SHP77 (cell line): ENCODE data around the gene SHISAL1.
A peak's percentile ranks its signal among the peaks of the same experiment; 100 is the strongest.

Source experiments
- DNase-seq, 2 experiments: peaks; one replicate each; lab custom pipeline; 2025; lab: John Stamatoyannopoulos, UW

SHISAL1 gene

DNA sequence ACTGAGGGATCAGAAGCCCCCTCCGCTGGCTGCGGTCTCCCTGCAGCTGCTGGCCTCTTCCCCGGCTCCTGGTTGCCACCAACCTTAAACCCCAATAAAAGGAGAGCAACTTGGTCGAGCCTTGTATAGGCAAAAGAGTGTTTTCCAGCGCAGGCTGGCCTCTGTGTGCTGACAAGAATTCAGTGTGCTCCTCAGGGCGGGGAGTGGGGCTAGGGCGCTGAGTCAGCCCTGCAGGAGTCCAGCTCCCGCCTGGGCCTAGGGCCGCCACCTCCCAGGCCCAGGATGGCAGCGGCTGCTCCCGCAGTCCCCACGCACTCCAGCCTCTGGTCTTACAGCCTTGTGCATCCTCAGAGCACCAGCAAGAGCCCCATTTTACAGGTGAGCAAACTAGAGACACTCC lies at the start of gene SHISAL1:
TSS of gene SHISAL1 (minus strand) at position 186 of the 400 bp plus-strand sequence. CDS start 12,006 bp downstream, outside the sequence.
- no peak for DNase-seq

DNA sequence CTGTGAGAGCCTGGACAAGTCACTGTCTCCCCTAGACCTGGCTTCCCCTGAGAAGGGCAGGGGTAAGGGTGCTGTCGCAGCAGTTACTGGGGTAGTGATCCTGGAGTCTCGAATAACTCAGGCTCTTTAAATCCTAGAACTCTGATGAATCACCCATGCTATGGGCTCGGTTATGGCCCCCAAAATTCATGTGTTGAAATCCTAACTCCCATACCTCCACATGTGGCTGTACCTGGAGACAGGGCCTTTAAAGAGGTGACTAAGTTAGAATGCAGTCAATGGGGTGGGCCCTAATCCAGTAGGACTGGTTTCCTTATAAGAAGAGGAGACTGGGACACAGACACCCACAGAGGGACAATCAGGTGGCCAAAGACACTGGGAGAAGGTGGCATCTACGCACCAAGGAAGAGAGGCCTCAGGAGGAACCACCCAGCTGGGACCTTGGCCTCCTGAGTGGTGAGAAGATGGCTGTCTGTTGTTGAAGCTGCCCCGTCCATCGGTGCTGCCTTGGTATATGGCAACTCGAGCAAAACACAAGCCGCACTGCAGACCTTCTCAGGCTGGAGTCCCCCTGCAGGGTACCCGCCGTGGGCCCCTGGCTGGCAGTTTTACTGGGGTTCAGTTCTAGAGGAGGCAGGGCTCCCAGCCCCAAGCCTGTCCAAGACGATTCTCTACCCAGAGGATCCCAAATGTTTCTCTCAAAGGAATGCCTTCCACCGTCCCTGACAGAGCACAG lies 48.8 kb upstream of the SHISAL1 start:
- DNase-seq = no peak

DNA sequence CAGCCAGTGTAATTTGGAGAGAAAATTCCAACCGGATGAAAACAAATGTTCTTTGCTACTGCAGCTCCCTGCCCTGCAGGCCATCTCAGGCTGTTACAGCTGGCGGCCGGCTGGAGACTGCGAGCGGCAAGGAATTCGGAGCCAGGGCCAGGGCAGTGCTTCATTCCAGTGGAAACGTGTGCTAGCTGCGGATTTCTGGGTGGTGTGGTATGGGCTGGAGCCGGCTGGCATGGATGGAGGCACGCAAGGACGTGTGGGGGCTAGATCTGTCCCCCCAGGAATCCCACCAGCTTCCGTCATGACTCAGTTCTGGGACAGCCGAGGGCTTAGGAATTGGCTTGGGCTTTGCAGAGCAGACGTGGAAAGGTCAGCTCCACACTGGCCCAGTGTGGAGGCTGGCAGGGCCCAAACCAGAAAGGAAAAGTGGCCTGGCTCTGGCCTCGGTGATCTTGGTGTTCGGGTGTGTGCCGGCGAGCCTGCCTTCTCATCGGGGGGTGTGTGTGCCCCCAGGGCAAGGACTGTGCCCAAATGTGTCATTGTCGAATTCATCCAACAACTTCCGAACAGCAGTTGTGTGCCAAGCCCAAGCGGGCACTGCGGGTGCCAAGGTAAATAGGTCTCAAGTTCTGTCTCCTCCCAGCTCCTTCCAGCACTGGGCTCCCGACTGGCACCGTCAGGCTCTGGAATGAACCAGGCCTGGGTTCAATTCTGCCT lies 48.1 kb upstream of the SHISAL1 start:
- DNase-seq = no peak

DNA sequence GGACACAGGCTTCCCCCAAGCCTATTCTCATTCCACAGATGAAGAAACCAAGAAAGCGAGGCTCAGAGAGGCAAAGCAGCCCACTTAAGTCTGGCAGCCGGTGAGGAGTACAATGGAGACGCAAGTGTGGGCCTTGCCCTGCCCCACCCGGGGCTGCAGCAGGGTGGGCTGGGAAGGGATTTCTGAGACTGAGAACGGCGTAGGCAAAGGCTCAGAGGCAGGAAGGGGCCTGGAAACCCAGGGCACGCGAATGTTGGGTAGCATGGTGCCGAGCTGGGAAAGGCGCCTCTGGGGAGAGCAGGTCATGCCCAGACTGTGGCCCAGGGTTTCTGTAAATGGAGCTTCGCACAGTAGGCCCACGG lies 47.5 kb upstream of the SHISAL1 start:
- no peak for DNase-seq

DNA sequence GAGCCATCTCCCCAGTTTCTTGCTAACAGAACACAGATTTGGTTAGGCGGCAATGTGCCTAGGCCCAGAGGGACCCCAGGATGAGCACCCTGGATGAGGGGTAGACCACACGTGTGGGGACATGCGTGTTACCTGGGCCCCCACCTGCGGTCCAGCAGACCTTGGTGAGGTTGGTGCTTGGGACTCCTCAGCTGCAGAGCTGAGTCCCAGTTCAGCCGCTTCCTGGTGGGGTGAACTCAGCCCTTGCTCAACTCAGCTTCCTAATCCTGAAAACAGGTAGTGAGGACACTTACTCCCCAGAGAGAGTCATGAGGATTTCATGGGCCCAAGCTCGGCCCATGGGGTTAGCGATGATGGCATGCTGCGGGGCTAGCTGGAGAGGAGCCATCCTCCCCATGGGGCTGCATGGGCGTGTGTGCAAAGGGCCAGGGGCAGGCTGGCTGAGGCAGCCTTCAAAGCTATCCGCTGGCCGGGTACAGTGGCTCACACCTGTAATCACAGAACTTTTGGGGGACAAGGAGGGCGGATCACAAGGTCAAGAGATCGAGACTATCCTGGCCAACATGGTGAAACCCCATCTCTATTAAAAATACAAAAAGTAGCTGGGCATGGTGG lies 46.9 kb upstream of the SHISAL1 start:
- no peak for DNase-seq

DNA sequence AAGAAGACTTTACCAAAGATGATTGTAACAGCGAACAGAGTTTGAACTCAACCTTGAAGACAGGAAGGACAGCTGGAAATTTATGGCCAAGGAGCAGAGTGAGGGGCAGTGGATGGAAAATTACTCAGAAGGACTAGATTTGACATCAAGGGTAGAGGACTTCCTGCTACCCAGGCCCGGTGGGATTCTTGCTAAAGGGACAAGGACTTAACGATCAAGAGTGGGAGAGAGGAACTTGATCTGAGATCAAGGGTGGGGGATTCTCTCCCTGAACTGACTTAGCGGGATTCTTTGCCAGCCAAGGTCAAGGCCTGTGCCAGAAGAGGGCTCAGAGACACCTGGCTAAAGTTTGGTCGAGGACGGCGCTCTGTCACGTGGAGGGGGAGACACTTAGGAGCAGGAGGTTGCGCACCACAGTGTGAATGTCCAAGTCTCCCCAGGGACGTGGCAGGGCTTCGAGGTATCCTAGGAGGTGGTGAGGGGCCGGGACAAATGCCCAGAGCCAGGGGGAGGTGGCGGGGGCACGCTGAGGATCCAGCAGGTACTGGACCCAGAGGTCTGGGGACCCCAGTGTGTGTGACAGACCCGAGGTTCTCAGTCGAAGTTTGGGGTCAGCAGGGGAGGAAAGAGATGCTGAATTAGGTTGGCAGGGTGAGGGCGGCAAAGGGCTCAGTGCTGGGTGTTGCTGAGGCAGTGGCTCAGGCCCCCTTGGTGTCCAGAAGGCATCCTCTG lies 46.1 kb upstream of the SHISAL1 start:
- DNase-seq = no peak

DNA sequence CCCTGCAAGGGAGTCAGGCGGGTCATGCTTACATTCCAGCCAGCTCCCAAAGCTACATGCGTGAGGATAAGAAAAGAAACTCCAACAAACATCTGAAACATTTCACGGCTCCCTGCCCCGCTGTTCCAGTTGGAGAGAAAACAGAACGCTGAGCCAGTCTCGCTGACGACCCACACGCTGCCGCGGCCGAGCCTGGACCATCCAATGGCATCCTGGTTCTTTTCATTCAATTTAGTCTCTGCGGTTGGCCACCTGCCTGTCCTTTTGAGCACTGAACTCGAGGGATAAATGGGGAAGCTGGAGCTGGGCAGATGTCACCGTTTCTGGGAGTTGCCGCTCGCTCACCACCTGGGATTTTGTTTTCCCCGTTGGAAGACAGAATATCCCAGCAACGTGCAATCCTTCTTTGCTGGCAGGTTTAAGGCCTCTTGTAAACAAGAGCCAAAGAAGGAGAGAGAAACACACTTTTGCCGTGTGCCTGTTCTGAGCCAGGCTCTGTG lies 45.3 kb upstream of the SHISAL1 start:
- peak; percentile 93 to 97 for DNase-seq

DNA sequence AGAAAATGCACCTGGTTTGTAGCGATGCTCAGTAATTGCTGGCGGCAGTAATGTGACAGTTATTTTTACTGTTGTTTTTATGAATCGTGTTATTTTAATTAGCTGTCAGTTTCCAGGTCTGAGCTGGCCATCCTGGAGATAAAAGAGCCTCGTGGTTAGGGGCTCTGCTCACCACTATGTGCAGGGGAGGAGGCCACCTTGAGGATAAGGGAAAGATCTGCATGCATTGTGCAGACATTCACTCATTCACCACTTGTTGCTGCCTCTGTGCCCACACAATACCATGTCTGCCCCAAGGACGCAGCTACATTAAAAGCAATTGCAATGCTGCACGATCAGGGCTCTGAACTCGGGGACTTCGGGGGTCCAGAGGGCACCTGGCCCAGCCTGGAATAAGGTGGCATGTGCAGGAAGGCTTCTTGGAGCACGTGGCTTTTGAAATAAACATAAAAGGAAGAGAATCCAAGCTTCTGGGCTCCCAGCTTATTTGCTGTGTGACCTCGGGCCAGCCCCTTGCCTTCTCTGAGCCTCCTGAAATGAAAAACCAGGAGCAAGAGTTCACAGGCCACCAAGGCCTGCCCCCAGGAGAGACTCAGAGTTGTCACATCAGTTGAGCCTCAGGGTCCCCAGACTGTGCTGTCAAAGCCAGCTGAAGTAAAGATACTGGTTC lies 44.7 kb upstream of the SHISAL1 start:
- DNase-seq = no peak

DNA sequence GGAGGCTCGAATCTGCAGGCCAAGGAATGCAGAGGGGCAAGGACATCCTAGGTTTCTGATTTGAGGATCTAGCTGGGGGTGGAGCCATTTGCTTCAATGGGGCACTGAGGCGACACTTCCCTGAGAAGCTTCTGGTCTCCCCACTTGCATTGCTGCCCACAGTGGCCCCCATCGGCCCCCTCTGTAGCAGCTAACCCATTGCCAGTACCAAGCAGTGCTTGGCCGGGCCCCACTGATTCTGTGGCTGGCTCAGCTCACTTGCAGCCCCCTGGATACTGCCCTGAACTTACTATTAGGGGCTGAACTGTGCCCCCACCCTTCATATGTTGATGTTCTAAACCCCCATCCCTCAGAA lies 42.9 kb upstream of the SHISAL1 start:
- no peak for DNase-seq

DNA sequence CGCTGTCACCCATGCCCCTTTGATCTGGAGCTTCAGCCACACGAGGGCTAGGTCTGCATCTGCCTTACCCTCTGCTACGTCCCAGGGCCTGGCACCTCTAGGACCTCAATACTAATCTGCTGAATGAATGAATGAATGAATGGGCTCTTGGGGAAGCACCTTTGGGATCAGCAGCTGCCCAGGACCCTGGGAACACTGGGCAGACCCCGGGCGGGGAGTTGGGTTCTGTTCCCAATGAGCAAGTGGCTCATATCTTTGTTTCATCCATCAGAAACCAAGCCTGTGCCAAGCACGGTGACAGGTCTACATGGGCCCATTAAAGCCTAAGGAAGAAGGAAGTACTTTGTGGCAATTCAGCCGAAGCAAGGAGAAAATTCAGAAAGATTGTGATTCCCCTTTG lies 41.5 kb upstream of the SHISAL1 start:
- DNase-seq = no peak

DNA sequence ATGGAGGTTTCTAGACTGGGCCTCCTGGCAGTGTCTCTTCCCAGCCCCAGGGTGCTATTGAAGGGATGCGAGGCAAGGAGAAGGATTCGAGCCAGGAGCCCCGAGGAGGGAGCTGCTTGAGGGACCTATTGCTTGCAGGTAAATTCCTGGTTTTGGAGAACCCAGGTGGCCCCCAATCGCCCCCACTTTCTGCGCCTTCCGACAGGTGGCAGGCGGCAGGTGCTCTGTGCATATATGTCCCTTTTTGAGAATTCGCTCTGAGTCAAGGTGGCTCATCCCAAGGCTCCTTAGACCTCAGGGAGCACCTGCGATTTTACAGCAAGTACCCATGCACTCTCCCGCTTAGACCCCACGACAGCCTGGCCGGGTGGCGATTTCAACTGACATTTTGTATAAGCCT lies 40.3 kb upstream of the SHISAL1 start:
- no peak for DNase-seq

DNA sequence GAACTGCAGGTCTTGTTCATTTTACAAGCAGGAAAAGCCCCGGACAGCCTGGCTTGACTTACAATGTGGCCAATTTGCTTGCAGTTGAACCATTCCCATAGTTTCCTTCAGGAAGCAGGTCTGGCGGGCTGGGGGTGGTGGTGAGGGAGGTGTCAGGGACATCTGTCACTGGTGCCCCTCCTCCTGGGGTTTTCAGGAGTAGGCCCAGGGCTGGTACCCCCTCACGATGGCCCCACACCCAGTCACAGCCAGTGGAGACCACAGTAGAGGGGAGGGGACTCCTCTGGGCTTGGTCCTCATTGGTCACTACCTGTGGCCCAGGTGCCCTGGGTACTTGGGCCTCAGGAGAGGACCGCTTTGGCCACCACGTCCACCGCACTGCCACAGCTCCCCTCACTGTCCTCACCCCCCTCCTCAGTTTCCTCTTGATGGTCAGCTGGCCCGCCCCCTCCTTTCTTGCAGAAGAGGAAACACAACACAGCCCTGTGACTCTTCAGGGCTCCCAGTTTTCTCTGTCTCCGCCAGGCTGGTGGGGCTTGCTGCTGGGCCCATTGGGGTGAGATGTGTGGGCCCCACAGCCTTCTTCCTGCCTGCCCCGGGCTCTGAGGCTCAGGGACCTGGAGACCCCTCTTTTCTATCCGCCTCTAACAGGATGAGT lies 39.8 kb upstream of the SHISAL1 start:
- no peak for DNase-seq

DNA sequence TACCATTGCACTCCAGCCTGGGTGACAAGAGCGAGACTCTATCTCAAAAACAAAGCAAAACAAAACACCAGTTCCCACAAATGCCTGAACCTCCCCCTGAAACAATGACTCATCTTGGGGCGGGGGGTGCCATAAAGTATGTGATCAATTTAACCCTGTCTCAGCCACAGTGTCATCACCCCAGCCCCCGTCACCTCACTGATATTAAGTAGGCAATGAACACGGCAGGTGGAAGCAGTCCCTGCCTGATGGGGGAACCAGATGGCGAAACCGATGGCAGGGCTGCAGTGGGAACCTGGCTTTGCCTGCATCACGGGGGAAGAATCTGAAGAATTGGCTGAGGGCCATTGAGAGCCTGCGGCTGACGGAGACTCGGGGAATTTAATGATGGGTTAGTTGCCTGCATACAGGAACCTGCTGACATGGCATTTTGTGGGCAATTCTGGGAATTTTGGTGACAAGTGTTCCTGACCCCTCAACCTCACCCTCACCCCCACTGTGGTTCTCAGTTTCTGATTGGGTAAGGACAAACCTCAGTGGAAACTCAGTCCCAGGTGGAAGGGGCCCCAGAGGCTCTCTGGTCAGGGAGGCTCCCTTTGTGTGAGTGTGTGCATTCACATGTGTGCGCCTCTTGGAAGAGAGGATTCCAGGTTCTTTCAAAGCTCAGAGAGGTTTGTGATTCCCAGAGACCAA lies 39.1 kb upstream of the SHISAL1 start:
- peak; percentile 83 to 87 for DNase-seq

DNA sequence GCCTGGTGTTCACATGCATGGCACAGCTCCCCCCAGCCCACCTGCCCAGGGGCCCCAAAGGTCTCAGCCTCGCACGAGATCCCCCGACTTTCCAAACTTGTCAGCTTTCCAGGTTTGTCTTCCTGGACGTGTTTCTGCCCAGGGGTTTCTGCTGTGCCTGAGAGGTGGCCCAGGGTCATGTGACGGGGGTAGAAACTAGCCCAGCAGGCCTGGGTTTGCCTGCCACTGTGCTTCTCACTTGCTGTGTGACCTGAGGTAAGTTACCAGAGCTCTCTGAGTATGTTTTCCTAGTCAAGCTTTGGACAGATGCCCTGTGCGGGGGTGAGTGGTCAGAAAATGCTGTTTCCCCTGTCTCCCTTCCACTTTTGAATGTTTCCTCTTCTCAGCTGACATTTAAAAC lies 38.3 kb upstream of the SHISAL1 start:
- DNase-seq = no peak

DNA sequence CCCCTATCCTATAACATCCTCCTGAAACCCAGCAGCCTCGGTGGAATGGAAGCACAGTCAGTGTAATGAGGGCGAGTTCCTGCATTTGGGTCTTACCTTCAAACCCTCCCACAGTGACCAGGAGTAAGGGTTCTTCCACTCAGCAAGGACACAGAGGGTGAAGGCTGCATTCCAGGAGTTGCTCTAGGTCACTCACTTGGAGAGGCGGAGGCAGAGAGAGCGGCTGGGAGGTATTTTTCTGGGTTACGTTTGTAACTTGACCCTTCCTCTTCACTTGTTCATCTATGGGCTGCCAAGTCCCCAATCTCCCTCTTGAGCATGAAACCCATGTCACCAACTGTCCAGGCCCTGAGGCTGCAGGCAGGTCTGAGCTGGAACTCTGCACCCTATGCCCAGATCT lies 36.8 kb upstream of the SHISAL1 start:
- DNase-seq = no peak

DNA sequence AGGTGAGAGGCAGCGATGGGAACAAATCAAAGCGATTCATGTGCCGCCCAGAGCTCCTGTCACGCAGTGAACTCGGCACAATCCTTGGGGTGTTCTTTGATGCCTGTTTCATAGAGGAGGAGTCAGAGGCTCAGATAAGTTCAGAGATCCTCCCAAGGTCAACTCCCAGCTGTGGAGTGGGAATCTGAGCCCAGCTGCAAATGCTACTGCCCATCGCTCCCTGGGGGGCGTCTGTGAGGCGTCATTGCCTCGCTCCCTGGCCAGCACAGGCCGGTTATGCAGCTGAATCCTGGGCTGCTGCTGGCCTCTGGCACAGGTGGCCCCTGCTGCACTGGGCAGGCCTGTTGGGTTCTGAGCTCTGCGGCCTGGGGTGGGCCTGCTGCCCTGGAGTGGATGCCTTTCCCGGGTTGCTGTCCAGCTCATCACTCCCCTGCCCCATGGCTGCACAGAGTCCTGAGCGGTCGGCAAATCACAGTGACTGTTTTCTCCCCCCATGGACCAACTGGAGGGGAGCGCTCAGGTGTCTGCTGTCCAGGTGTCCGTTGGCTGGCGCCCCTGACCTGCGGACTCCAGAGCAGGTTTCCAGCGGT lies 36.3 kb upstream of the SHISAL1 start:
- DNase-seq = no peak

DNA sequence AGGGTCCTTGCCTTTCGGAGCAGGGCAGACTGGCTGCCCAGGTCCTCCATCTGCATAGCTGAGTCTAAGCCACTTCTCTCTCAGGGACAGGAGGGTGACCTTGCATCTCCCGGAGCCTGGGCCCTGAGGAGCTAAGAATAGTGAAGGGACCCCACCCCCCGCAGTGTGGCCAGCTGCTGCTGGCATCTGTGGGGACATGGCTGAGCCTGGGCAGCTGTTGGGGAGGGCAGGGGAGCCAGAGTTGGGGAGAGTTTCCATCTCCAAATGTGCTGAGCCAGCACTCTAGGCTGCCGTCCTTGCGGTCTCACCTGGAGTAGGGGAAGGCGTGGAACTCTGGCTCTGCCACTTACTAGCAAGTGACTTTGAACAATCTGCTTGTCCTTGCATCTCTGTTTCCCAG lies 34.8 kb upstream of the SHISAL1 start:
- no peak for DNase-seq

DNA sequence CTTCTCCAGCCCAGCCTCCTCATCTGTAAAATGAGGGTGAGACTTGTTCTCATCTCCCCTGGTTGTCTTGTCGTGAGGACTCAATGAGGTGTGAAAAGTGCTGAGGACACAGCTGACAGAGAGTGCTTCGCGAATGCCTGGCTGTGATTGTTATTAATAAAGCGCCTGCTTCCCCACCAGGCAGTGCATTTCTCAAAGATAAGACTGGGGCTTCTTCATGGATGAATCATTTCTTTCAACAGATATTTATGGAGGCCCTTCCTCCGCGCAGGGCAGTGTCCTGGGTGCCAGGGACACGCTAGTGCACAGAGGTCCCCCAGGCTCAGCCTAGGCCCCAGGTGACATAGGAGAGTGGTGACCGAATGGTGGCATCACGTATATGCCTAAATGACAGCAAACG lies 34.3 kb upstream of the SHISAL1 start:
- DNase-seq = no peak

DNA sequence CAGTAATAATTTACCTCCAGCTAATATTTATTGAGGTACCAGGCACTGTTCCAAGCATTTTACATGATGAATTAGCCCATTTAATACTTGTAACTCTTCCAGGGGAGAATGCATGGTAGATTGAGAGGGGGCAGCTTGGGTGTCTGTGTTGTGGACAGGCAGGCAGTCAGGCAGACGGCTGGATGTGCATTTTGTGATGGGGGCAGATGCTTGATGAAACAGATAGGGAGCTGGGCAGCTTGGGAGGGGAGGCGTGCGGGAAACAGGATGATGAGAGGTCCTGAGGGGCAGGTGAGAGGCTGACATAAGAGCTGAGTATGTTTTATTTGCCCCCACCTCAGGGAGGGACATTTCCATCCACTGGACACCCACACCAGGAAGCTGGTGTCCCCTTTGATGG lies 33.1 kb upstream of the SHISAL1 start:
- no peak for DNase-seq

DNA sequence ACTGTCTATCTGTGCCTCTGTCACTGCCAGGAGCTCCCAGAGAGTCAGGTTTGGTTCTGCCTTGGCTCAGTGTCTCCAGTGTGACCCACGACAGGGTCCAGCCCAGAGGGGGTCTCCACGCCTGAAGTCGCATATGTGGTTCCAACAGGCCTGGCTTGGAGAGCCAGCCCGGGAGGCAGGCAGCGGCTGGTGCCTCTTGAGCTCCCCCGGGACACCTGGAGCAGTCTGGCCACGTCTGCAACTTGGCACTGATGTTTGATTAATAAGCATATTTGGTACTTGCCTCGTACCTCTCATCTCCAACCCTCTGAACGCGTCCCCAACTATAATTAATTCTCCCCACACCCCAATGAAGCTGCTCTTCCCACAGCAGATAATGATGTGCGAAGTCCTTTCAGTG lies 31.7 kb upstream of the SHISAL1 start:
- DNase-seq = peak in 1 of 2 experiments; percentile 55
